HCT116 (cell line): ENCODE measurements around the gene OCRL. TPM values are rescaled to one million over a fixed set of nuclear protein-coding genes. Genes with fewer than 3 reads are reported as not detected.
"Not testable (repeated sequence)": the region's sequence is repeated elsewhere in the genome, so short reads cannot be mapped to it uniquely, and the experiment has no call there.

Experiments
- ATAC-seq: fragments of 200-7000 bp; cut with Tn5 transposase; 2 replicates; pipeline ENCODE4 v1.9.1; 2020; ENCODE audit warnings: mild to moderate bottlenecking, moderate library complexity
- BruUV-seq: library from RNA; stranded (reverse); fragments of 400-500 nt; replicated peaks from 2 replicates; lab custom pipeline; 2021; lab: Mats Ljungman, UMichigan
- CTCF ChIA-PET: fragments of 300-600 bp; sonication (Branson Sonifier 250); formaldehyde crosslinking; loops from one replicate; lab custom pipeline; 2021; ENCODE audit warnings: antibody characterized with exemption; lab: Charles Lee
- POLR2A ChIA-PET: fragments of 300-600, 350-600 bp; sonication (Branson Sonifier 250); formaldehyde crosslinking; loops from one replicate; lab custom pipeline; 2021; ENCODE audit warnings: antibody characterized with exemption; lab: Charles Lee
- RAD21 ChIA-PET, 2 experiments: fragments of 300-600 bp; sonication (Branson Sonifier 250); formaldehyde crosslinking; loops; one replicate each; lab custom pipeline; 2023; ENCODE audit warnings: low total read pairs in 2 of 2; ENCODE audit not compliant: uncharacterized antibody in 2 of 2, unreplicated experiment in 2 of 2, low non-redundant PET in 1 of 2; lab: Charles Lee
- DNase-seq: peaks from one replicate; pipeline ENCODE4 v3.0.0-alpha.2; 2010; ENCODE audit warnings: low read depth, low spot score
- H2AFZ ChIP-seq: fragments of 200-600 bp; shearing (Covaris generic), sonication (generic); 2 replicates; pipeline ENCODE4 v1.6.1; 2017; ENCODE audit warnings: low read depth, mixed run types, mixed read lengths, antibody characterized with exemption, low read length; ENCODE audit not compliant: poor library complexity, severe bottlenecking
- H3K27ac ChIP-seq: 2 replicates; pipeline ENCODE4 v1.5.1; 2012; ENCODE audit warnings: low read depth, low read length
- H3K27me3 ChIP-seq: fragments of 200-600 bp; sonication (generic); 2 replicates; pipeline ENCODE4 v1.6.1; 2016; ENCODE audit warnings: mixed run types, low read length, mixed read lengths; ENCODE audit not compliant: insufficient read depth
- H3K36me3 ChIP-seq, 2 experiments: fragments of 200-500 bp in 1 of 2; fragments of 200-600 bp in 1 of 2; sonication (Bioruptor generic) in 1 of 2; sonication (generic) in 1 of 2; 2 replicates each; pipeline versions ENCODE4 v1.5.1 to v1.6.1; 2014 to 2016; ENCODE audit warnings: low read length in 2 of 2, inconsistent platforms in 1 of 2, mixed read lengths in 1 of 2, mixed run types in 1 of 2; ENCODE audit not compliant: insufficient read depth in 2 of 2, control insufficient read depth in 1 of 2
- H3K4me1 ChIP-seq, 2 experiments: fragments of 200-600 bp in 1 of 2; sonication (generic) in 1 of 2; 2 replicates each; pipeline versions ENCODE4 v1.5.1 to v1.6.1; 2012 to 2017; ENCODE audit warnings: low read length in 2 of 2, inconsistent platforms in 1 of 2, mild to moderate bottlenecking in 1 of 2, mixed read lengths in 1 of 2, mixed run types in 1 of 2, moderate library complexity in 1 of 2; ENCODE audit not compliant: insufficient read depth in 2 of 2, control insufficient read depth in 1 of 2
- H3K4me2 ChIP-seq: fragments of 200-600 bp; sonication (generic); 2 replicates; pipeline ENCODE4 v1.6.1; 2017; ENCODE audit warnings: mixed run types, low read length, mixed read lengths
- H3K4me3 ChIP-seq, 2 experiments: fragments of 200-600 bp in 1 of 2; sonication (generic) in 1 of 2; replicated peaks in 1 of 2; 2 replicates each; pipeline ENCODE4 v1.5.1; 2011 to 2016; ENCODE audit warnings: low read length in 2 of 2, control low read depth in 1 of 2, low read depth in 1 of 2, mild to moderate bottlenecking in 1 of 2, mixed read lengths in 1 of 2, mixed run types in 1 of 2
- H3K79me2 ChIP-seq: fragments of 200-600 bp; sonication (generic); 2 replicates; pipeline ENCODE4 v1.6.1; 2017; ENCODE audit warnings: mild to moderate bottlenecking, mixed run types, low read length, moderate library complexity, mixed read lengths; ENCODE audit not compliant: insufficient read depth
- H3K9ac ChIP-seq: fragments of 200-600 bp; sonication (generic); 2 replicates; pipeline ENCODE4 v1.6.1; 2016; ENCODE audit warnings: low read length, mixed read lengths
- H3K9me2 ChIP-seq: fragments of 200-600 bp; sonication (generic), shearing (Covaris generic); 2 replicates; pipeline ENCODE4 v1.6.1; 2017; ENCODE audit warnings: mixed run types, mild to moderate bottlenecking, moderate library complexity; ENCODE audit not compliant: insufficient read depth
- H3K9me3 ChIP-seq, 2 experiments: fragments of 200-500 bp in 1 of 2; fragments of 200-600 bp in 1 of 2; sonication (Bioruptor generic) in 1 of 2; sonication (generic) in 1 of 2; 2 replicates each; pipeline ENCODE4 v1.6.1; 2014 to 2017; ENCODE audit warnings: low read length in 2 of 2, mixed read lengths in 2 of 2, inconsistent platforms in 1 of 2, low read depth in 1 of 2, mild to moderate bottlenecking in 1 of 2, mixed run types in 1 of 2, moderate library complexity in 1 of 2; ENCODE audit not compliant: control insufficient read depth in 1 of 2, insufficient read depth in 1 of 2
- H4K20me1 ChIP-seq: fragments of 200-600 bp; sonication (generic), shearing (Covaris generic); 2 replicates; pipeline ENCODE4 v1.6.1; 2017; ENCODE audit warnings: mixed run types, mild to moderate bottlenecking, moderate library complexity; ENCODE audit not compliant: insufficient read depth
- CTCF ChIP-seq, 3 experiments: fragments of 200-600 bp in 1 of 3; sonication (generic) in 1 of 3; IDR thresholded peaks in 2 of 3; conservative IDR thresholded peaks in 1 of 3; 2 replicates each; pipeline ENCODE4 v1.5.1; 2012 to 2017; ENCODE audit warnings: low read depth in 2 of 3, low read length in 2 of 3, antibody characterized with exemption in 1 of 3, borderline replicate concordance in 1 of 3, control low read depth in 1 of 3, mild to moderate bottlenecking in 1 of 3, mixed read lengths in 1 of 3, mixed run types in 1 of 3, moderate library complexity in 1 of 3; ENCODE audit not compliant: insufficient read depth in 1 of 3
- JUND ChIP-seq: IDR thresholded peaks from 2 replicates; pipeline ENCODE4 v1.6.1; 2012
- POLR2A ChIP-seq: IDR thresholded peaks from 2 replicates; pipeline ENCODE4 v1.7.0; 2011; ENCODE audit warnings: borderline replicate concordance; ENCODE audit not compliant: insufficient read depth, insufficient read length; ENCODE audit errors: extremely low read depth
- POLR2AphosphoS5 ChIP-seq: IDR thresholded peaks from 2 replicates; pipeline ENCODE4 v1.6.1; 2011; ENCODE audit warnings: mild to moderate bottlenecking, low read depth, low read length, moderate library complexity
- SP1 ChIP-seq: IDR thresholded peaks from 2 replicates; pipeline ENCODE4 v1.6.1; 2012; ENCODE audit warnings: low read depth
- intact Hi-C: fragments of 100-400 bp; cut with micrococcal nuclease; formaldehyde crosslinking; loops from 2 replicates; pipeline ENCODE4 v1.10.0; 2022
- total RNA-seq: library from RNA; stranded (reverse); gene quantifications from one replicate; pipeline ENCODE4 v1.2.1, GENCODE V29; 2021; ENCODE audit not compliant: unreplicated experiment

Gene OCRL
- total RNA-seq, 1 experiment from 2014 or later = 19.8 TPM

- no peak for DNase-seq
- POLR2A ChIA-PET = no interaction called here
- no peak overlapping the region for H3K27ac ChIP-seq
- CTCF ChIA-PET = no interaction called here
- H3K9me3 ChIP-seq = no peaks in the 10 kb centered on the region
- H4K20me1 ChIP-seq = no peaks in the 10 kb centered on the region
- no TSS peak for BruUV-seq
- H3K27me3 ChIP-seq = no peaks in the 10 kb centered on the region
- no peak overlapping the region for H3K4me3 ChIP-seq
- H3K79me2 ChIP-seq = no peaks in the 10 kb centered on the region
- no peak for ATAC-seq
- intact Hi-C loops = no loop called here
- no peaks in the 10 kb centered on the region for H3K4me1 ChIP-seq
- TF ChIP-seq SP1 = no peak
- TF ChIP-seq JUND = no peak
- TF ChIP-seq POLR2AphosphoS5 = no peak
- TF ChIP-seq POLR2A = no peak
- no peak for TF ChIP-seq CTCF (IDR thresholded peaks at IDR 0.05 in 2 of 3, conservative IDR thresholded peaks at IDR 0.05 in 1 of 3; ENCODE audit: borderline replicate concordance in 1 of 3, insufficient read depth in 1 of 3, low read depth in 2 of 3, low read length in 2 of 3)
- TF ChIP-seq, all 23 proteins: peak for 0
- Histone ChIP-seq H3K9me2 (no peaks in the 10 kb centered on the region), H2AFZ (no peak overlapping the region), H3K9ac (no peak overlapping the region), H3K36me3 (peaks cover 8 to 10% of the 10 kb centered on the region in 2 experiments; a peak in 2 of 4 replicates), H3K4me2 (no peak overlapping the region)
- RAD21 ChIA-PET = no interaction called here
These were observed 21.4 kb downstream of the OCRL start for GRCh38 chrX:129561453-129561852.

GRCh38 chrX:129564345-129564744, 24.3 kb downstream of the OCRL start:
- H3K36me3 ChIP-seq, DNase-seq, H3K27ac ChIP-seq, H3K9me2 ChIP-seq, BruUV-seq, ATAC-seq, intact Hi-C loops, CTCF ChIA-PET, H4K20me1 ChIP-seq, H3K9ac ChIP-seq, POLR2A ChIA-PET, RAD21 ChIA-PET, H3K4me1 ChIP-seq, H3K9me3 ChIP-seq, H3K27me3 ChIP-seq, H3K79me2 ChIP-seq, H3K4me2 ChIP-seq, H2AFZ ChIP-seq, H3K4me3 ChIP-seq: not testable (repeated sequence)
